Measurements from ENCODE around the gene SMIM23. TPM values are rescaled to one million over a fixed set of nuclear protein-coding genes. Genes with fewer than 3 reads are reported as not detected.

SMIM23 gene
- total RNA-seq, 1 experiment from 2014 or later: not detected

- peaks cover 10% of the 10 kb centered on the region for H3K4me1 Mint-ChIP-seq (ENCODE audit: insufficient read depth, unreplicated experiment)
- peak; percentile 68 for DNase-seq (ENCODE audit: unreplicated experiment)
- ChIA-PET CTCF (interaction anchor here (0.9 to 1.3 kb wide), 3 partner anchors 9 to 27 kb away, joined by 3 to 5 read pairs (median 5); no protein-coding TSS in a partner anchor), POLR2A (interaction anchor here (0.7 to 1.8 kb wide), 5 partner anchors 13 to 50 kb away, joined by 3 to 6 read pairs (median 4); no protein-coding TSS in a partner anchor)
- no peaks in the 10 kb centered on the region for H3K27me3 Mint-ChIP-seq (ENCODE audit: insufficient read depth, unreplicated experiment)
- H3K9me3 Mint-ChIP-seq (ENCODE audit: unreplicated experiment): peaks cover 10% of the 10 kb centered on the region
- no peak for TF ChIP-seq CTCF (IDR thresholded peaks at IDR 0.05; ENCODE audit: unreplicated experiment)
- H3K27ac Mint-ChIP-seq (ENCODE audit: low read depth, unreplicated experiment): no peak overlapping the region
- intact Hi-C loops (cut with micrococcal nuclease): no loop called here
- no peak overlapping the region for H3K4me3 Mint-ChIP-seq (ENCODE audit: unreplicated experiment)
- no TSS peak for BruUV-seq (replicated peaks)
- no peaks in the 10 kb centered on the region for H3K36me3 Mint-ChIP-seq (ENCODE audit: insufficient read depth, unreplicated experiment)
Observed at GRCh38 chr5:171783051-171783450, 2.6 kb upstream of the SMIM23 start.

- intact Hi-C loops (cut with micrococcal nuclease): no loop called here
- H3K9me3 Mint-ChIP-seq (ENCODE audit: unreplicated experiment): no peaks in the 10 kb centered on the region
- POLR2A ChIA-PET: no interaction called here
Observed at GRCh38 chr5:171789353-171789752, 3.7 kb downstream of the SMIM23 start.

GRCh38 chr5:171790408-171790807 is 4.8 kb downstream of the SMIM23 start:
- no peak for TF ChIP-seq CTCF (IDR thresholded peaks at IDR 0.05; ENCODE audit: unreplicated experiment)
- Mint-ChIP-seq H3K4me1 (ENCODE audit: insufficient read depth, unreplicated experiment) (no peaks in the 10 kb centered on the region), H3K27me3 (ENCODE audit: insufficient read depth, unreplicated experiment) (peaks cover 11% of the 10 kb centered on the region), H3K36me3 (ENCODE audit: insufficient read depth, unreplicated experiment) (no peaks in the 10 kb centered on the region), H3K9me3 (ENCODE audit: unreplicated experiment) (no peaks in the 10 kb centered on the region), H3K27ac (ENCODE audit: low read depth, unreplicated experiment) (no peak overlapping the region), H3K4me3 (ENCODE audit: unreplicated experiment) (no peak overlapping the region)
- CTCF ChIA-PET: no interaction called here
- intact Hi-C loops (cut with micrococcal nuclease): no loop called here
- DNase-seq (ENCODE audit: unreplicated experiment): no peak
- no TSS peak for BruUV-seq (replicated peaks)
- POLR2A ChIA-PET: no interaction called here

More at GRCh38 chr5:171789353-171789752, 3.7 kb downstream of the SMIM23 start:
- CTCF ChIA-PET: interaction anchor here (0.6 kb wide), 1 partner anchor 371 kb away, joined by 3 read pairs; no protein-coding TSS in a partner anchor
- no peak for TF ChIP-seq CTCF (IDR thresholded peaks at IDR 0.05; ENCODE audit: unreplicated experiment)
- no peak for DNase-seq (ENCODE audit: unreplicated experiment)
- H3K4me1 Mint-ChIP-seq (ENCODE audit: insufficient read depth, unreplicated experiment): no peaks in the 10 kb centered on the region
- H3K27ac Mint-ChIP-seq (ENCODE audit: low read depth, unreplicated experiment): no peak overlapping the region
- peaks cover 11% of the 10 kb centered on the region for H3K27me3 Mint-ChIP-seq (ENCODE audit: insufficient read depth, unreplicated experiment)
- H3K4me3 Mint-ChIP-seq (ENCODE audit: unreplicated experiment): no peak overlapping the region
- BruUV-seq (replicated peaks): no TSS peak
- no peaks in the 10 kb centered on the region for H3K36me3 Mint-ChIP-seq (ENCODE audit: insufficient read depth, unreplicated experiment)

GRCh38 chr5:171794470-171794960 is 8.9 kb downstream of the SMIM23 start:
- ChIA-PET CTCF (no interaction called here), POLR2A (interaction anchor here (1.2 kb wide), 1 partner anchor 47 kb away, joined by 4 read pairs; no protein-coding TSS in a partner anchor)
- peaks cover 11% of the 10 kb centered on the region for H3K27me3 Mint-ChIP-seq (ENCODE audit: insufficient read depth, unreplicated experiment)

More at GRCh38 chr5:171794470-171794960, 8.9 kb downstream of the SMIM23 start:
- H3K4me1 Mint-ChIP-seq (ENCODE audit: insufficient read depth, unreplicated experiment): no peaks in the 10 kb centered on the region
- H3K4me3 Mint-ChIP-seq (ENCODE audit: unreplicated experiment): no peak overlapping the region
- TF ChIP-seq CTCF (IDR thresholded peaks at IDR 0.05; ENCODE audit: unreplicated experiment): no peak
- H3K36me3 Mint-ChIP-seq (ENCODE audit: insufficient read depth, unreplicated experiment): no peaks in the 10 kb centered on the region
- H3K27ac Mint-ChIP-seq (ENCODE audit: low read depth, unreplicated experiment): no peak overlapping the region
- BruUV-seq (replicated peaks): no TSS peak
- no peaks in the 10 kb centered on the region for H3K9me3 Mint-ChIP-seq (ENCODE audit: unreplicated experiment)
- intact Hi-C loops (cut with micrococcal nuclease): no loop called here
- DNase-seq (ENCODE audit: unreplicated experiment): no peak
